GM12875 (cell line): Measurements from ENCODE around the gene CDC16.

Source experiments
- H3K4me3 ChIP-seq: one replicate; pipeline ENCODE4 v1.5.1; 2011; ENCODE audit warnings: low read depth, low read length, control low read depth
- CTCF ChIP-seq: IDR thresholded peaks from 2 replicates; pipeline ENCODE4 v1.5.1; 2011; ENCODE audit warnings: low read depth, mild to moderate bottlenecking, control low read depth, inconsistent platforms, low read length, moderate library complexity, borderline replicate concordance; ENCODE audit not compliant: insufficient read depth

CDC16 gene

GRCh38 chr13:114200399-114200911 is 34.2 kb upstream of the CDC16 start:
- TF ChIP-seq CTCF = no peak
- no peak overlapping the region for H3K4me3 ChIP-seq

GRCh38 chr13:114202581-114202980 is 32.1 kb upstream of the CDC16 start:
- TF ChIP-seq CTCF = no peak
- H3K4me3 ChIP-seq = no peak overlapping the region

- H3K4me3 ChIP-seq = no peak overlapping the region
- TF ChIP-seq CTCF = no peak
Observed at GRCh38 chr13:114203536-114203935, 31.2 kb upstream of the CDC16 start.

- H3K4me3 ChIP-seq = no peak overlapping the region
- TF ChIP-seq CTCF = no peak
Observed at GRCh38 chr13:114204894-114205293, 29.8 kb upstream of the CDC16 start.

- TF ChIP-seq CTCF = no peak
- no peak overlapping the region for H3K4me3 ChIP-seq
Observed at GRCh38 chr13:114208134-114208533, 26.6 kb upstream of the CDC16 start.

- H3K4me3 ChIP-seq = no peak overlapping the region
- no peak for TF ChIP-seq CTCF
Observed at GRCh38 chr13:114211446-114212157, 23.1 kb upstream of the CDC16 start.

- no peak overlapping the region for H3K4me3 ChIP-seq
- no peak for TF ChIP-seq CTCF
Observed at GRCh38 chr13:114212158-114212495, 22.6 kb upstream of the CDC16 start.
